Measurements from ENCODE around the gene SLC1A2. TPM values are rescaled to one million over a fixed set of nuclear protein-coding genes. Genes with fewer than 3 reads are reported as not detected.

Gene SLC1A2
- total and polyA plus RNA-seq, 2 donors (not counting 3 experiments of a cell fraction or from before 2014, with no cell fraction given), result not detected

DNA sequence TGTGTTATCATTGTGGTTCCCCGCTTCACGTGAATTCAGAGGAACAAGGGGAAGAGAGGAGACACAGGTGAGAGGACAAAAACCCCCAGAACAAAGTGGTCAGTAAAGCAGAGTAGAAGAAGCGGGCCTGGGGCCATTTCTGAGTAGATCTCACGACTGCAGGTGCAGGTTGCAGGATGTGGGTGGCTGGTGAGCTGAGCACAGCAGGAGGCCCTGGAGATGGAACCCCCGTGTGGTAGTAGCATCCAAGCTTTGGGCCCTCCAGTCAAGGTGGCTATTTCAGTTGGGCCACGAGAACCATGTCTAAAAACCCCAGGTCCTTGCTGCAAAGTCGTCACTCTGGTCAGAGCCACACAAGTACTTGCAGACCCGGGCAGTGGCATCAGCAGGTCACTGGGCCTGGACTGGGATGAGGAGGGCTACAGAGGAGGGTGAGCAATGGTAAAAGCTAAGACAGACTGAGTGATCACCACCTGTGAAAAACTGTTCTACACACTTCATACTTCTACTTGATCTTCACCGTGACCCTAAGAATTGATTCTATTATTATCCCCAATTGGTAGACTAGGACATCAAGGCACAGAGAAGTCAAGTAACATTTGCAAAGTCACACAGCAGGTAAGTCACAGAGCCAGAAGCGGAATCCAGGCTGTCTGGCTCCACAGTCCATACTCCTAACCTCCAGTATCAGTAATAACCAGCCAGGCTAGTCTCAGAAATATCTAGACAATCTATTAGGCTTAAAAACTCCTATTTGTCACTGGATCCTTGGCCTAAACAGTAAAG, 43.8 kb downstream of the SLC1A2 start:
- H2AFZ ChIP-seq (ENCODE audit: low read depth, low read length), result no peak overlapping the region

More for the DNA sequence above, 43.8 kb downstream of the SLC1A2 start:
- dilution Hi-C loops (cut with MboI; ENCODE audit: extremely low pct_ligation_motif_present, low sequenced_read_pairs) (no loop called here), intact Hi-C loops (cut with micrococcal nuclease) (no loop called here)
- H4K20me1 ChIP-seq (replicated peaks; ENCODE audit: control insufficient read depth, extremely low read depth, insufficient read depth, low read length), result no peaks in the 10 kb centered on the region
- ChIA-PET CTCF (interaction anchor here (1.0 to 1.9 kb wide), 2 partner anchors 11 to 66 kb away, joined by 3 to 4 read pairs; no protein-coding TSS in a partner anchor), POLR2A (no interaction called here)
- H3K9ac ChIP-seq (replicated peaks; ENCODE audit: extremely low read depth, insufficient read depth, low read length), result no peak overlapping the region
- H3K9me3 ChIP-seq (replicated peaks; ENCODE audit: control insufficient read depth, insufficient read depth, low read length), result no peaks in the 10 kb centered on the region
- peaks cover 0 to 15% of the 10 kb centered on the region in 2 experiments for H3K27me3 ChIP-seq (ENCODE audit: control insufficient read depth in 2 of 2, insufficient read depth in 2 of 2, low read length in 2 of 2)
- no TSS peak for BruUV-seq (replicated peaks)
- no peak overlapping the region for H3K4me3 ChIP-seq (replicated peaks in 1 of 3; ENCODE audit: insufficient read depth in 1 of 3, low read depth in 1 of 3, low read length in 3 of 3)
- FAIRE-seq (no peak), DNase-seq (ENCODE audit: low read depth, low spot score) (no peak)
- no peak overlapping the region for H3K27ac ChIP-seq (ENCODE audit: insufficient read depth, low read depth, low read length)
- H3K4me1 ChIP-seq (ENCODE audit: control insufficient read depth, extremely low read depth, insufficient read depth, low read length), result no peaks in the 10 kb centered on the region
- no peak overlapping the region for H3K4me2 ChIP-seq (ENCODE audit: insufficient read depth, low read length)
- no peaks in the 10 kb centered on the region for H3K79me2 ChIP-seq (ENCODE audit: control insufficient read depth, insufficient read depth, low read length)
- TF ChIP-seq POLR2A (IDR thresholded peaks at IDR 0.05; ENCODE audit: low read depth, low read length) (no peak), MAX (IDR thresholded peaks at IDR 0.05; ENCODE audit: insufficient read depth, insufficient read length) (no peak), POLR2AphosphoS5 (IDR thresholded peaks at IDR 0.05; ENCODE audit: insufficient read depth, low read depth, low read length) (no peak), JUN (IDR thresholded peaks at IDR 0.05; ENCODE audit: borderline replicate concordance, insufficient read depth, insufficient read length, low read depth) (no peak), FOS (IDR thresholded peaks at IDR 0.05; ENCODE audit: borderline replicate concordance, insufficient read depth, low read length) (no peak), GATA2 (IDR thresholded peaks at IDR 0.05; ENCODE audit: insufficient read depth, insufficient read length, low read depth, low read length) (no peak), MYC (IDR thresholded peaks at IDR 0.05; ENCODE audit: low read depth, low read length) (no peak), EZH2 (IDR thresholded peaks at IDR 0.05; ENCODE audit: borderline replicate concordance, low read depth, low read length, severe bottlenecking) (no peak)
- TF ChIP-seq, protein P1, sequence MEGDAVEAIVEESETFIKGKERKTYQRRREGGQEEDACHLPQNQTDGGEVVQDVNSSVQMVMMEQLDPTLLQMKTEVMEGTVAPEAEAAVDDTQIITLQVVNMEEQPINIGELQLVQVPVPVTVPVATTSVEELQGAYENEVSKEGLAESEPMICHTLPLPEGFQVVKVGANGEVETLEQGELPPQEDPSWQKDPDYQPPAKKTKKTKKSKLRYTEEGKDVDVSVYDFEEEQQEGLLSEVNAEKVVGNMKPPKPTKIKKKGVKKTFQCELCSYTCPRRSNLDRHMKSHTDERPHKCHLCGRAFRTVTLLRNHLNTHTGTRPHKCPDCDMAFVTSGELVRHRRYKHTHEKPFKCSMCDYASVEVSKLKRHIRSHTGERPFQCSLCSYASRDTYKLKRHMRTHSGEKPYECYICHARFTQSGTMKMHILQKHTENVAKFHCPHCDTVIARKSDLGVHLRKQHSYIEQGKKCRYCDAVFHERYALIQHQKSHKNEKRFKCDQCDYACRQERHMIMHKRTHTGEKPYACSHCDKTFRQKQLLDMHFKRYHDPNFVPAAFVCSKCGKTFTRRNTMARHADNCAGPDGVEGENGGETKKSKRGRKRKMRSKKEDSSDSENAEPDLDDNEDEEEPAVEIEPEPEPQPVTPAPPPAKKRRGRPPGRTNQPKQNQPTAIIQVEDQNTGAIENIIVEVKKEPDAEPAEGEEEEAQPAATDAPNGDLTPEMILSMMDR (IDR thresholded peaks at IDR 0.05; ENCODE audit: extremely low read depth in 1 of 2, insufficient read depth in 1 of 2, low read depth in 1 of 2, low read length in 2 of 2), result no peak
- H3K36me3 ChIP-seq (ENCODE audit: control insufficient read depth in 2 of 2, extremely low read depth in 1 of 2, insufficient read depth in 2 of 2, low read length in 2 of 2), result no peaks in the 10 kb centered on the region
- no peaks in the 10 kb centered on the region for H3K9me1 ChIP-seq (replicated peaks; ENCODE audit: control insufficient read depth, extremely low read depth, insufficient read depth, low read length)

Data from endothelial cell of umbilical vein (primary cell).